ACHN (cell line): ENCODE results near the gene PATJ.
A peak's percentile ranks its signal among the peaks of the same experiment; 100 is the strongest.
"Not testable (repeated sequence)": the region's sequence is repeated elsewhere in the genome, so short reads cannot be mapped to it uniquely, and the experiment has no call there.

Experiments
- DNase-seq: peaks from one replicate; pipeline ENCODE4 v3.0.0-alpha.2; 2015
- in situ Hi-C: cut with HindIII; loops from 2 replicates; pipeline ENCODE4 v1.10.0; 2017; ENCODE audit warnings: low sequenced_read_pairs, low pct_ligation_motif_present, low pct_unique_long_range_greater_than_20kb

The PATJ gene

DNA sequence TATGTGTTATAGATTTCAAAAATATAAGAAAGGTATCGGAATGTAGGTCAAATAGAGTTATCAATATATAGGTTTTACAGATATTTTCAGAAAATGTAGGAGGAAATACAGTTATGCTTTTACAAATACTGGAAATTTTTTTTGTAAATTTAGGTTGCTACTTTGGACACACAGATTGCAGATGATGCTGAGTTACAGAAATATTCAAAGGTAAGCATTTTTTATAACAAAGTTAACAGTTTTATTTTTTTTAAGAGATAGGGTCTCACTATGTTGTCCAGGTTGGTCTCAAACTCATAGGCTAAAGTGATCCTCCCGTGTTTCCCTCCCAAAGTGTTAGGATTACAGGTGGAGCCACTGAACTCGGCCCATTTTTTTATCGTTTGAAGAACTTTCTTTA, 66.0 kb downstream of the PATJ start:
- in situ Hi-C loops = no loop called here
- DNase-seq = no peak

DNA sequence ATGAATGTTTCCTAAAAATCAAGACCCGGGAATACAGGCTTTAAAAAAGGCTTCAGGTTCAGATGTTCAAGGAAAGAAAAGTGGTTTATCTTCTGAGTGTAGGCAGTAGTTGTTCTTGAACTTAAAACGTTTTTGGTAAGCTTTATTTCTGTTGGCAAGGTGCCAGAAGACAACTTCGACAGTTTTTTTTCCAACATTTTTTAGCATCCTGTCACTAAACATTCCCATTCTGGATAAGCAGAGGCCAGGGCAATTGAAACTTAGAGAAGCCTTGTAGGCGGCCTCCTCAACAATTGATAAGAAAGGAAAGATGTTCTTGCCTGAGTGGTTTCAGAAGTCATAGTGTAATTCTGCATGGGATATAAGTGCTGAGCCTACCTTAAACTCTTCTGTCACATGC, 66.7 kb downstream of the PATJ start:
- in situ Hi-C loops = no loop called here
- DNase-seq = no peak

DNA sequence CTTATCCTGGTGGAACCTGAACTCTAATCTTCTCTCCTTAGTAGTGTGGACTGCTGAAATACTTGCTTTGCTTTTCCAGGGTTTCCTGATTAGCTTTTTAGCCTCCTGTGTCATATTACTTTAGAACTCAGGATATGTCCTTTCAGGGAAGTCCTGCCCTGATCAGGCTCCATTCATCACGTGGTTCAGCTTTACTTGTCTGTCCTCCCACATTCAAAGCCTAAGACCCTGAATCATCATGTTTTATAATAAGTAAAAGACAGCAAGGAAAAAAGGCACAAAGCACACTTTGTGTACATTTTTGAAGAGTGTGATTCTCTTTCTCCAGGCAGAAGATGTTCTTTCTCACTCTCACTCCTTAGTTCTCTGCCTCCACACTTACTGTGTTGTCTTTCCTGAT, 70.6 kb downstream of the PATJ start:
- no peak for DNase-seq
- in situ Hi-C loops = no loop called here

DNA sequence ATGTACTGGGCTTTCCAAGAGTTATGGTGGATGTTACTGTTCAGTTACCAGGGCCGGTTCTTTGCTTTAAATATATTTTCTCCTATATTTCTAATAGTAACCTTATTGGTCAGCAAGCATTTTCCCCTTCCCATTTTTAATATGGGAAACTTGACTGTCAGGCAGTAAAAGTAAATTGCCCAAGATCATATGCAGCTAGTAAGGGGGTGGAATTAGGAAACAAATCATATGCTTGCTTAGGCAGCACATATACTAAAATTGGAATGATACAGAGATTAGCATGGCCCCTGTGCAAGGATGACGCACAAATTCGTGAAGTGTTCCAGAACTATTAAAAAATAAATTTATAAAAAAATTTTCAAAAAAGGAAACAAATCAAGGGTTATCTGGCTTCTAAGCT, 73.9 kb downstream of the PATJ start:
- DNase-seq = no peak
- in situ Hi-C loops = no loop called here

DNA sequence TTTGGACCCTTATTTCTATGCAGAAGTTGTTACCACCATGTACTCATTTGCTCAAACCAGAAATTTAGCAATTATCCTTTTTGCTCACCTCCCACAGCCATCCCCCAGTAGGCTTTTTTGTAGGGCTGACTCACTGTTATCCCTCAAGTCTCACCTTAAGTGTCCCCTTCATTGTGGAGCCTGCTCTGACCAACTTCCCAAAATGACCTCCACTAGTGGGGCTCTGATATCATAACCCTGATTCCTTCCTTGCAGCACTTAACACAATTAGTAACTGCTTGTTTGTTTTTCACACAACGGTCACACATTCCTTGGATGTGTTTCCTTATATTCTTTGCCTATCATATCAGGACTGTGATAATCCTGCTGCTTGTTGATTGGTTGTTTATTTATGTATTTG, 76.7 kb downstream of the PATJ start:
- no peak for DNase-seq
- in situ Hi-C loops = no loop called here

DNA sequence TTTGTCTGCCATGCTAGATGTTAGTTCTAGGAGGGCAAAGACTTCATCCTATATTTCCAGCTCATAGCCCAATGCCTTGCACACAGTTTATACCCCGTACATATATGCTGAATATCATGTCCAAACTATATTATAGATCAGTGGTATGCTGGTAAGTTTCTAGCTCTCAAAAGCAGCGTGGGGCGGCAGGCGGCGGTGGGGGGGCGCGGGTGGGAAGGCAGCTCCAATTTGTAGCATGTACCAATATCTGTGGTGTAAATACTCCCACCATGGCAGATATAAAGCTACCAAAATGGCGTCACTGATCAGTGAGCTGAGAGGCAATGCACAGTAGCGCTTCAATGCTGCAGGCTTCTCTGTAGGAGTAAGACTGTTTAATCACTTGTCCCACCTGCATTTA, 77.1 kb downstream of the PATJ start:
- in situ Hi-C loops = no loop called here

DNA sequence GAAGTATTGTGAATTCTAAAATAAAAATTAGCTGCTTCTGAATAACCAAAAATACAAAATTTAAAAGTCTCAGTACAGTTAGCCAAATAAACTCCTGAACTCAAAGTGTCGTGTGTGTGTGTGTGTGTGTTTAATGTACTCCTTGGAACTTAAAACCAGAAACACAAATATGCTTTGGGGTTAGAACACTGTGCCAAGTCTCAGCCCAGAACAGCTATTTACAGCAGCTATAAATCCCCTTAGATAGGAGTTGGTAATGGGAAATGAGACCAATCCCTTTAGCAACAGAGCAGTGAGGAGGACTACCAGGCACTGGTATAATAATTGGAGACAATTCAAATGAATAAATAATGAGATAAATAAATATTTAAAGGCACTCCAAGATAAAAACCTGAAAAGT, 83.1 kb downstream of the PATJ start:
- no peak for DNase-seq
- in situ Hi-C loops = no loop called here

More for the DNA sequence above, 77.1 kb downstream of the PATJ start:
- DNase-seq = no peak

DNA sequence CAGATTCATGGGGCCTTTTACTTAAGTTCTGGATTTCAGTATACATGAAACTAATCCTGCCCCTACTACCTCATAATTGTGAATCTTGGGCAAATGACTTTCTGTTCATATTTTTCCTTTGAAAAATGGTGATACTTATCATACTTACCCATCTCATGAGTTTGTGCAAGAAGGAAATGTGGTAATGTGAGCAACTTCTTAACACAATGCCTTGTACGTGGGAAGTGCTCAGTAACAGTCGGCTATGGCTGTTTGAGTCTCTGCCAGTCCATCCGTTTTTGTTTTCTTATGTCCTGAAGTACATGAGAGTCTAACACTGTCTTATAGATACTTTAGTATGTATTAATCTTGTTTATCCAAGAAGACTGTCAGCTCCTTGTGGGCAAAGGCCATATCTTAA, 86.5 kb downstream of the PATJ start:
- in situ Hi-C loops = no loop called here
- no peak for DNase-seq

DNA sequence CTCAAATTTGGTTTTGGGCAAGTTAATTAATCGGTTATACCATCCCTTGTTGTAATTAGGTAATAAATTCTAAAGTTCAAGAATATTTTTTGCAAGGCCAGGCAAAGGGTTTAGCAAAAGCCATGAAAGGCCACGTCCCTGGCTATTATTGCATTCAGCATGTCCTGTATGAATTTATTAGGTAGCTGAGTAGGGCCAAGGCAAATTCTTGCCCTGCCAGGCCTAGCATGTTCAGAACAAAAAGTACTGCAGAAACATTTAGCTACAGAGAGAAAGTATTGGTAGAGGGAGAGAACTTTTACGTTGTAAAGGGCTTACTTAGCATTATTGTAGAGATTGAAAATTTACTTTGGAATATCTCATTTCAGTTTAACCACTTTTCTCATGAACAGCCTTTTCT, 94.4 kb downstream of the PATJ start:
- no peak for DNase-seq
- in situ Hi-C loops = no loop called here

DNA sequence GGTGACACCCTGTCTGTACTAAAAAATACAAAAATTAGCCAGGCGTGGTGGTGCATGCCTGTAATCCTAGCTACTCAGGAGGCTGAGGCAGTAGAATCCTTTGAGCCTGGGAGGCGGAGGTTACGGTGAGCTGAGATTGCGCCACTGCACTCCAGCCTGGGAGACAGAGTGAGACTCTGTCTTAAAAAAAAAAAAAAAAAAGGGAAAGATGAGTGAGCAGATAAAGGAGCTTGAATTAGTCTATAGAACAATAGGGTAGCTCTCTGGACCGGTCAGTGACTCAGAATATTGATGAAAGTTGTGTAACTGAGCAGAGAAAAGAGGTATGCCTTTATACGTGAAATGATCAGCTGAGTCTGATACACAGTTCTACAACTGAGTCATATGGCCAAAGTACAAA, 95.3 kb downstream of the PATJ start:
- DNase-seq, in situ Hi-C loops: not testable (repeated sequence)

DNA sequence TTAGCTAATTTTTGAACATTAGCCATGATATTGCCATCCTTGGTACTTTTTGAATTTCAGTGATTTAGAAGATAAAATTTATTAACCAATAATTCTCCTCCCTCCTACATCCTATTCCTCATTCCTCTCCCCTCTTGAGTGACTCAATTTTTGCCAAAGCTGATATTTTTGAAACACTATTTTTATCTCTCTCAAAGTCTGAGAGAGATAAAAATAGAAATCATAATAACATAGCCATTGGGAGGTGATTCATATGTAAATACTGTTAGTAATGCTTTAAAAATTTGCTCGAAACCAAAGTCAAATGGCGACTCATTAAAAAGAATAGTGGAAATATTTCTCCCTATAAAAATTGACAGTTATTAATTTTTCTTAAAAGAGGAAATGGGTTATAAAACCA, 97.4 kb downstream of the PATJ start:
- DNase-seq = peak; percentile 2
- in situ Hi-C loops = no loop called here

DNA sequence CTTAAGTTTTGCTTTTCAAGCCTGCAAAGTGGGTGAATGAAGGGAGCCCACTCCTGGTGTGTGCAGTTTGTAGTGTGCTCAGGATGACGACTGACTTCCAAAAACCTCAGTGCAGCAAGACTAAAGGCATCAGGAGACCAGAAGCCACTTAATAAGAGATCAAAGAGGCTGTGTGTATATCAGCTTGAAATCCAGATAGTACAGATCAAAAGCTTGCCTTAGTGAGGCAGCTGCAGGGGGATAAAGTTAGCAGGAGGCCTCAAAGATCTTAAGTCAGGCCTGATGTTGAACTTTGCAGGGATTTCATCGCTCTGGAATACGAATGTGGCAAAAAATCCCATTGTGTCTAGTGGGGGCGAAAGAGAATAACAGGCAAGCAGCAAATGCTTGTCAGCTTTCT, 99.8 kb downstream of the PATJ start:
- in situ Hi-C loops = no loop called here

DNA sequence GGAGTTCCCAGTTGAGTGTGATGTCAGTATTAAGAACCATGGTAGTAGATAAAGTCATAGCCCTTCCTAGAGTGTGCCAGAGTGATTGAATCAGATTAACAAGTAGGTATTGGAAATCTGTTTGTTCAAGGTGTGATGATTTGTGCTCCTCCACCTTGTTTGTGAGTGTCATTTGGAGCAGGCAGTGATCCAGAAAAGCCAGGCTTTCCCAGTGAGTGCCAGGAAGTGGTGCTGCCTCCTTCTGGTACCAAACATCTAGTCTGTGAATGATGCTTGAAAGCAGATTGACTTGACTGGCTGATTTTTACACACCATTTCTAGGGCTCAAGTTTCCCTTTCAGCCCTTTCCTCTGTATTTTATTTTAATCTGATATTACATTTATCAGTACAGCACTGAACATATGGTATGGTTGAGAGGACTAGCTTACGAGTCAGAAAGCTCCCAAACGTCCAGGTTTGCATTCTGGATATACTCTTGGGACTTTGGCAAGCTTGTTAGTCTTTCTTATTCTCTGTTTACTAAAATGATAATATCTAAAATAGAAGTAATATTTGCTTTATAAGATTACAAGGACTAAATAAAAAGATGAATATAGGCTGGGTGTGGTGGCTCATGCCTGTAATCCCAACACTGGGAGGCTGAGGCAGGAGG, 100.7 kb downstream of the PATJ start:
- in situ Hi-C loops = no loop called here
- peak; percentile 2 for DNase-seq

More for the DNA sequence above, 99.8 kb downstream of the PATJ start:
- DNase-seq = no peak

DNA sequence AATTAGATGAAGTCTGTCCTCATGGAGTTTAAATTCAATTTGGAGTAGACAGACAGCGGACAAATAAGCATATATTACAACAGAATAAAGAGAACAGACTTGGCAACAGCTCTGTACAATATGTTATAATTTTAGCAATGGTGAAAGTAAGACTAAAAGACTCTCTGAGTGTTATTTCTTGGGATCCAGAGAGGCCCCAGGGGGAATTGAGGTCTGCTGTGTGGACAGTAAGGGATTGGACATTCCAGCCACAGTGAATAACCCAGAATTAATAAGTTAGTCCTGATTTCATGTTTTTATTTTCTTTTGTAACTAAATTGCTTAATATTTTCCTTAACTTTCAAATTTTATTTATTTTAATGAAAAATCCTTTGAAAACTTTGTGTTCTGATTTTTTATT, 101.7 kb downstream of the PATJ start:
- in situ Hi-C loops = no loop called here
- no peak for DNase-seq

DNA sequence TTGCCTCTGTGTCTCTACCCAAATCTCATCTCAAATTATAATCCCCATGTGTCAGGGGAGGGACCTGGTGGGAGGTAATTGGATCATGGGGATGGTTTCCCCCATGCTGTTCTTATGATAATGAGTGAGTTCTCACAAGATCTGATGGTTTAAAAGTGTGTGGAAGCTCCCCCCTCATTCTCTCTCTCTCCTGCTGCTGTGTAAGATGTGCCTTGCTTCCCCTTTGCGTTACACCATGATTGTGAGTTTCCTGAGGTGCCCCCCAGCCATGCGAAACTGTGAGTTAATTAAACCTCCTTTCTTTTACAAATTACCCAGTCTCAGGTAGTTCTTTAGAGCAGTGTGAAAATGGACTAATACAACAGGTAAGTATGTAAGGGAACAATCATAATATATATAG, 102.4 kb downstream of the PATJ start:
- DNase-seq, in situ Hi-C loops: not testable (repeated sequence)

DNA sequence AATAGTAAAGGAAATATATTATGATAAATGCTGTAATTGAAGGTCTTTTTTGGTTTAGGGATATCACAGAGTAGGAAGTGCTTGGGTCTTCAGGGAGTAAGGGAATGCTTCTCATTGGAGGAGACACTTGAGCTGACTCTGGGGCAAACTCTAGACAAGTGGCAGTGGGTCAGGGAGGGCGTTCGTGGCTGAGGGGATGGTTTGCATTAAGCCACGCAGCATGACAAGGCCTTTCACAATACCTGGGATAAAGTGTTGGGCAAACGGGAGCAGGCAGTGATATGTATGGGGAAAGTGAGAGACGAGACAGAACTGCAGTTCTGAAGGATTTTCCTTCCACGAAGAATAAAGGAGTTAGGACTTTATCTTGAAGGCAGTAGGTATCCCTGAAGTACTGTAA, 109.0 kb downstream of the PATJ start:
- in situ Hi-C loops = no loop called here
- DNase-seq = no peak

DNA sequence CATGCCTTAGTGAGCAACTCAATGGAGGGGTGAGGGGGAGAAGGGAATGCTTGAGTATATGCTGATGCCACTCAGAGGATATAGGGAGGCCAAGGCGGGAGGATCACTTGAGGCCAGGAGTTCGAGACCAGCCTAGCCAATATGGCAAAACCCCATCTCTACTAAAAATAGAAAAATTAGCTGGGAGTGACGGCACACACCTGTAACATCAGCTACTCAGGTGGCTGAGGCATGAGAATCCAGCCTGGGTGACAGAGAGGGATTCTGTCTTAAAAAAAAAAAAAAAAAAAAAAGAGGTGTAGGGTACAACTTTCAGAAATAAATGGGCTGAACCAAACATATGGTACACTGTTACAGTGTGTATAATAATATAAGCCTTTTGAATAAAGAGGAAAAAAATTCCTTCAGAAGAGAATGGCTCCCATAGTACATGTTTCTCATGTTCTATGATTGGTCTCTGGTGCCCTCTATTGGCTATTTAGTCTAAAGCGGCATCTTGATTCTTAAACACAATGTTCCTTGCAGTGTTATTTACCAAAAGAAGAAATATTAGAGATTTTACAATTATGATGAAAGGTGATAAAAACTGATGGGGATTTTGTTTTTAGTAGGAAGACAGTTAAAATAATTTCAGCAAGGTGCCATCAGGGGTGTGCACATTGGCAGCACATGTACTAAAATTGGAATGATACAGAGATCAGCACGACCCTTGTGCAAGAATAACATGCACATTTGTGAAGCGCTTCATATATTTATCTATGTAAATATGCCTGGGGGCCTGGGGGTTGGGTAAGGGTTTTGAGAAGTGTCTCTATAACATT, 109.8 kb downstream of the PATJ start:
- DNase-seq = peak; percentile 56
- in situ Hi-C loops = no loop called here

DNA sequence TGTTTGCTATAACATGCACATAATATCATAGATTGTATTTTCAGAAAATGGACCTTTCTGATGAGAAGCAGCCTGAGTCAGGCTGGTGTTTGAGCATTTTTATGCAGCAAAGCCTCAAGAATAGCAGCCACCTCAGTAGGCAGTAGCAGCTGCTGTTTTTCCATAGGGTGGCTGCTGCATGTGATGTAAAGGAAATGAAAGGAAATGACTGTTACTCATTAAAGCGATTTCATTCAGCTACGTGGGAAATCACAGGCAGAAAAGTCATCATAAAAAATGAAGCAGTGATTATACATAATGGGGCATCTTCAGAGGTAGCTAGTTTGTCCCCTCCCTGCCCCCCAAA, 110.4 kb downstream of the PATJ start:
- in situ Hi-C loops = no loop called here
- DNase-seq = no peak

DNA sequence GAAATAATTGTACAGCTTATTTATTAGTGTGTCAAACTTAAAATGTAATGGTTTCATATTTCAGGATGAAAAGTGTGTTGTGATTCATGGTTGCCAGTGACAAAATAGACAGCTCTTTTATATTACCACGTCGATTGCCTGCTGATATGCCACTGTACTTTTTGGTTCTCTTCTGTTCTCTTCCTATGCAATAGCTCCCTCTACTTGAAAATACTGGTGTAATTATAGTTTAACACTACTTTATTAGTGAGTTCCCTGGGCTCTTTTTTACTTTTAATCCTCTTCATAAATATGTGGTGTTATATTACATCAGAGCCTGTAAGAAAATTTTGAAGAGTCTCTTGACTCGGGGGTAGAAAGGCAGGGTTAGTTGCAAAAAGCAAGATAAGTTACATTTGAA, 111.3 kb downstream of the PATJ start:
- in situ Hi-C loops = no loop called here
- DNase-seq = no peak

DNA sequence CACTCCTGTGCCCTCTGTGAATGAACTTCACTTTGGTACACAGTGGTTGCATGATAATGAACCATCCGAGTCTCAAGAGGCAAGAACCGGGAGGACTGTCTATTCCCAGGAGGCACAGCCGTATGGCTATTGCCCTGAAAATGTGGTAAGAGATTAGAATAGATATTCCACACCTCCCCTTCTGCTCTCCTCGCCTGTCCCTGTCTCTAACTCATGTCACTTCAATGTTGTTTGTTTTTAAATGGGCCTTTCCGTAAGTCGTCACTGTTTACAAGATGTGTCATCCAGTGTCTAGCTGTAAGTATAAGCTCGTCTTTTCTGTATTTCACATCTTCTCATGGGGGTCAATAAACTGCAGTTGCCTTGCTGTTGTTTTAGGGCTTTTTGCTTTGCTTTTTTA, 122.2 kb downstream of the PATJ start:
- in situ Hi-C loops = no loop called here
- DNase-seq = no peak
